Suprapubic skin (tissue), 4 donors: Measurements from ENCODE around the gene CACNA2D2.

Experiments used
- POLR2A ChIP-seq, 2 donors: fragments of 450-650 bp; IDR thresholded peaks; one replicate each; pipeline ENCODE4 v1.6.1; 2017; ENCODE audit warnings: antibody characterized with exemption in 2 of 2, mild to moderate bottlenecking in 2 of 2, moderate library complexity in 2 of 2
- POLR2AphosphoS5 ChIP-seq, 3 donors: sonication (generic); formaldehyde crosslinking; IDR thresholded peaks; one replicate each; pipeline ENCODE4 v1.6.1; 2017; ENCODE audit warnings: antibody characterized with exemption in 3 of 3
- TF ChIP-seq, protein P1 (sequence below), 2 donors: fragments of 200-600 bp in 1 of 2; fragments of 450-650 bp in 1 of 2; sonication (generic) in 1 of 2; IDR thresholded peaks; one replicate each; pipeline ENCODE4 v1.5.1; 2016 to 2019; ENCODE audit warnings: antibody characterized with exemption in 2 of 2, mild to moderate bottlenecking in 1 of 2, moderate library complexity in 1 of 2

DNA sequence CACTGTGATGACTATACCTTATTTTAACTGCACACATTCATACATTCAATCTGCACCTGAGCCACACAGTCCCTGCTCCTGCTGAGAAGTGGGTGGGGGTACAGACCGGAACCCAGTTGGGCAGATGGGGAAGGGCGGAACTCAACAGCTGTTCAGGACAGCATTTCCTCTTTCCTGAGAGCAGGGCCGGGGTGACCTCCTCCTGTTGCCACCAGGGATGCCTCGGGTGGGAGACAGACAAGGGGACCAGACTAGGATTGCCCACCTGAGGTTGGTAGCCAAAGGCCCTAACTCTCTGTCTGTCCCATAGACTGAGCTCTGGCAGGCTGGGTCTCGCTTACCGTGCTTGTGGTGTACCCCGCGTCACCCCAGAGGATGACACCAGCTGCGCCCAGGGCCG lies 184.8 kb downstream of the CACNA2D2 start:
- TF ChIP-seq, protein P1, sequence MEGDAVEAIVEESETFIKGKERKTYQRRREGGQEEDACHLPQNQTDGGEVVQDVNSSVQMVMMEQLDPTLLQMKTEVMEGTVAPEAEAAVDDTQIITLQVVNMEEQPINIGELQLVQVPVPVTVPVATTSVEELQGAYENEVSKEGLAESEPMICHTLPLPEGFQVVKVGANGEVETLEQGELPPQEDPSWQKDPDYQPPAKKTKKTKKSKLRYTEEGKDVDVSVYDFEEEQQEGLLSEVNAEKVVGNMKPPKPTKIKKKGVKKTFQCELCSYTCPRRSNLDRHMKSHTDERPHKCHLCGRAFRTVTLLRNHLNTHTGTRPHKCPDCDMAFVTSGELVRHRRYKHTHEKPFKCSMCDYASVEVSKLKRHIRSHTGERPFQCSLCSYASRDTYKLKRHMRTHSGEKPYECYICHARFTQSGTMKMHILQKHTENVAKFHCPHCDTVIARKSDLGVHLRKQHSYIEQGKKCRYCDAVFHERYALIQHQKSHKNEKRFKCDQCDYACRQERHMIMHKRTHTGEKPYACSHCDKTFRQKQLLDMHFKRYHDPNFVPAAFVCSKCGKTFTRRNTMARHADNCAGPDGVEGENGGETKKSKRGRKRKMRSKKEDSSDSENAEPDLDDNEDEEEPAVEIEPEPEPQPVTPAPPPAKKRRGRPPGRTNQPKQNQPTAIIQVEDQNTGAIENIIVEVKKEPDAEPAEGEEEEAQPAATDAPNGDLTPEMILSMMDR (IDR thresholded peaks at IDR 0.05) = no peak
- TF ChIP-seq POLR2AphosphoS5 (IDR thresholded peaks at IDR 0.05) (no peak), POLR2A (IDR thresholded peaks at IDR 0.05) (no peak)
